ENCODE results near the gene ANXA8L1. TPM values are rescaled to one million over a fixed set of nuclear protein-coding genes. Genes with fewer than 3 reads are reported as not detected.
"Not testable (repeated sequence)": the region's sequence is repeated elsewhere in the genome, so short reads cannot be mapped to it uniquely, and the experiment has no call there.

The ANXA8L1 gene
- total RNA-seq, 1 experiment from 2014 or later = 0.57 TPM

DNA sequence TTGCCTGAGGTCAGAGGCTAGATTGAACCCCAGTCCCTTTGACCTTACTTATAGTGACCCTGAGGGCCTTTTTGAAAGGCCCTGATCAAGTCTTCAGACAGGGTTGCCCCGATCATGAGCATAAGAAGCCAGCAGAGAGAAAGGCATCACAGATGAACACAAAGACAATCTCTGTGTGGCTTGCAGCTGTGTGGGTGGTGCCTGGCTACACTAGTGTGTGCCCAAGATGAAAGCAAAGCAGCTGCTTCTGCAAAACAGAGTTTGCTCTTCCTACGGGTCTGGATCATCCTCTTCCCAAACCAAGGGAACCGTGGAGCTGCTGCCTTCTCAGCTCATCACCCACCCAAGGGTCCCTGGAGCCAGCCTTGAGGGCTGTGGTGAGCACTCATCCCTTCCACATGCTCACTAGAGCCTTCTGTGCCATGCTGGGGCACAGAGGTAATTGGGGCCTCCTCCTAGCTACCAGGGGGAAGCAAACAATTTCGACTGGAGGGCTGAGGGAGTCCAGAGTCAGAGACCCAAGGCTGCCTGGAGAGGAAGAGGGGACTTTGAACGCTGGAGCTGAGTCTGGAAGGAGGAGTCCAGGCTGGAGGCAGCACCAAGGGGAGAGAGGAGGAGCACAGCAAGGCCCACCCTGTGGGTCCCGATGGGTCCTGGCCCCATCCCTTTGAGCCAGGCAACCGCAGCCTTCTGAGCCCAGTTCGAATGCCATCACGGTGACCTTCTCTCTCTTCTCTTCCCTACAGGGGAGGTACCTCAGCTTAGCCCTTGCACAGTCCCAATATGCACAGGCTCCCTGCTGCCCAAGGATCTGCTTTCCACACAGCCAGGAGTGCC lies 46.5 kb upstream of the ANXA8L1 start:
- Mint-ChIP-seq H3K27me3 (ENCODE audit: unreplicated experiment) (peaks cover 66% of the 10 kb centered on the region), H3K27ac (ENCODE audit: unreplicated experiment) (no peak overlapping the region), H3K4me1 (ENCODE audit: low read depth, unreplicated experiment) (peaks cover 14% of the 10 kb centered on the region), H3K4me3 (ENCODE audit: low read depth, unreplicated experiment) (no peak overlapping the region), H3K9me3 (ENCODE audit: low read depth, unreplicated experiment) (no peaks in the 10 kb centered on the region), H3K36me3 (ENCODE audit: insufficient read depth, unreplicated experiment) (no peaks in the 10 kb centered on the region)
- no TSS peak for BruUV-seq (replicated peaks)
- CTCF ChIA-PET = no interaction called here
- TF ChIP-seq, protein P1, sequence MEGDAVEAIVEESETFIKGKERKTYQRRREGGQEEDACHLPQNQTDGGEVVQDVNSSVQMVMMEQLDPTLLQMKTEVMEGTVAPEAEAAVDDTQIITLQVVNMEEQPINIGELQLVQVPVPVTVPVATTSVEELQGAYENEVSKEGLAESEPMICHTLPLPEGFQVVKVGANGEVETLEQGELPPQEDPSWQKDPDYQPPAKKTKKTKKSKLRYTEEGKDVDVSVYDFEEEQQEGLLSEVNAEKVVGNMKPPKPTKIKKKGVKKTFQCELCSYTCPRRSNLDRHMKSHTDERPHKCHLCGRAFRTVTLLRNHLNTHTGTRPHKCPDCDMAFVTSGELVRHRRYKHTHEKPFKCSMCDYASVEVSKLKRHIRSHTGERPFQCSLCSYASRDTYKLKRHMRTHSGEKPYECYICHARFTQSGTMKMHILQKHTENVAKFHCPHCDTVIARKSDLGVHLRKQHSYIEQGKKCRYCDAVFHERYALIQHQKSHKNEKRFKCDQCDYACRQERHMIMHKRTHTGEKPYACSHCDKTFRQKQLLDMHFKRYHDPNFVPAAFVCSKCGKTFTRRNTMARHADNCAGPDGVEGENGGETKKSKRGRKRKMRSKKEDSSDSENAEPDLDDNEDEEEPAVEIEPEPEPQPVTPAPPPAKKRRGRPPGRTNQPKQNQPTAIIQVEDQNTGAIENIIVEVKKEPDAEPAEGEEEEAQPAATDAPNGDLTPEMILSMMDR (IDR thresholded peaks at IDR 0.05; ENCODE audit: unreplicated experiment) = no peak
- intact Hi-C loops (cut with micrococcal nuclease; ENCODE audit: unreplicated experiment) = no loop called here
- no peak for DNase-seq

DNA sequence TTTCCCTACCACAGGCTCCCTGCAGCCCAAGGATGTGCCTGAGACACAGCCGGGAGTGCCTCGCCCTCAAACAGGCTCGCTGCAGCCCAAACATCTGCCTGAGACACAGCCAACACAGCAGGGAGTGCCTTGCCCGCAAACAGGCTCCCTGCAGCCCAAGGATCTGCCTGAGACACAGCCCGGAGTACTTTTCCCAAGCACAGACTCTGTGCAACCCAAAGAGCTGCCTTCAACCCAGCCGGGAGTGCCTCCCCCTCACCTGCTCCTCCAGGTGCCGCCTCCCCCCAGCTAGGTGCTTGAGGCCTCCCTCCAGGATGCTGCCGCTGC lies 45.9 kb upstream of the ANXA8L1 start:
- Mint-ChIP-seq H3K9me3 (ENCODE audit: low read depth, unreplicated experiment) (no peaks in the 10 kb centered on the region), H3K4me3 (ENCODE audit: low read depth, unreplicated experiment) (no peak overlapping the region), H3K4me1 (ENCODE audit: low read depth, unreplicated experiment) (peaks cover 14% of the 10 kb centered on the region), H3K27ac (ENCODE audit: unreplicated experiment) (no peak overlapping the region), H3K36me3 (ENCODE audit: insufficient read depth, unreplicated experiment) (no peaks in the 10 kb centered on the region), H3K27me3 (ENCODE audit: unreplicated experiment) (peaks cover 66% of the 10 kb centered on the region)
- DNase-seq = no peak
- intact Hi-C loops (cut with micrococcal nuclease; ENCODE audit: unreplicated experiment) = no loop called here
- no TSS peak for BruUV-seq (replicated peaks)
- CTCF ChIA-PET = no interaction called here
- TF ChIP-seq, protein P1 (IDR thresholded peaks at IDR 0.05; ENCODE audit: unreplicated experiment) = no peak

- CTCF ChIA-PET = no interaction called here
- peaks cover 66% of the 10 kb centered on the region for H3K27me3 Mint-ChIP-seq (ENCODE audit: unreplicated experiment)
- TF ChIP-seq, protein P1 (IDR thresholded peaks at IDR 0.05; ENCODE audit: unreplicated experiment) = no peak
- no peak overlapping the region for H3K4me3 Mint-ChIP-seq (ENCODE audit: low read depth, unreplicated experiment)
- intact Hi-C loops (cut with micrococcal nuclease; ENCODE audit: unreplicated experiment) = no loop called here
- H3K36me3 Mint-ChIP-seq (ENCODE audit: insufficient read depth, unreplicated experiment) = no peaks in the 10 kb centered on the region
- peaks cover 4% of the 10 kb centered on the region for H3K4me1 Mint-ChIP-seq (ENCODE audit: low read depth, unreplicated experiment)
- no TSS peak for BruUV-seq (replicated peaks)
- H3K9me3 Mint-ChIP-seq (ENCODE audit: low read depth, unreplicated experiment) = no peaks in the 10 kb centered on the region
- DNase-seq = no peak
- no peak overlapping the region for H3K27ac Mint-ChIP-seq (ENCODE audit: unreplicated experiment)
Measured at GRCh38 chr10:46330894-46331293, 44.7 kb upstream of the ANXA8L1 start.

- H3K9me3 Mint-ChIP-seq (ENCODE audit: low read depth, unreplicated experiment); H3K27me3 Mint-ChIP-seq (ENCODE audit: unreplicated experiment); H3K4me1 Mint-ChIP-seq (ENCODE audit: low read depth, unreplicated experiment); H3K36me3 Mint-ChIP-seq (ENCODE audit: insufficient read depth, unreplicated experiment); intact Hi-C loops (cut with micrococcal nuclease; ENCODE audit: unreplicated experiment); CTCF ChIA-PET; BruUV-seq (replicated peaks); H3K27ac Mint-ChIP-seq (ENCODE audit: unreplicated experiment); H3K4me3 Mint-ChIP-seq (ENCODE audit: low read depth, unreplicated experiment); DNase-seq: not testable (repeated sequence)
Measured at GRCh38 chr10:46365484-46365883, 10.1 kb upstream of the ANXA8L1 start.

DNA sequence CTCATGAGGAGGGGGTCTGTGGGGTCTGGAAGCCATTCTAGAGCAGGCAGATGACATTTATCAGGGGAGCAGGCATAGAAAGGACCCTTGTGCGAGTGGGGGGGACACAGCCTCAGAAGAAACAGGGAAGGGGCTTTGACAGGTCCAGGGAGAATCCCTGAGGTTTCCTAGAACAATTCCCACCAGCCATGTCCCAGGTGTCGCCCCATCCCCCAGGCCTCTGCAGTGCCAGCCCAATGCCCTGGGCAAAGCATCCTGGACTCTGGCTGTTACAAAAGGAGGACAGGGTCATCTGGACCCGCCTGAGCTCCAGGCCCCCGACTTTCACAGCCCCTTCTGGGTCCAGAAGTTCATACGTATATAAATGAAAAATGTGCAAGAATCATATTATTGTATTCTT lies 8.4 kb upstream of the ANXA8L1 start:
- CTCF ChIA-PET; H3K36me3 Mint-ChIP-seq (ENCODE audit: insufficient read depth, unreplicated experiment); H3K27ac Mint-ChIP-seq (ENCODE audit: unreplicated experiment); BruUV-seq (replicated peaks); DNase-seq; H3K9me3 Mint-ChIP-seq (ENCODE audit: low read depth, unreplicated experiment); H3K4me1 Mint-ChIP-seq (ENCODE audit: low read depth, unreplicated experiment); H3K4me3 Mint-ChIP-seq (ENCODE audit: low read depth, unreplicated experiment); H3K27me3 Mint-ChIP-seq (ENCODE audit: unreplicated experiment); intact Hi-C loops (cut with micrococcal nuclease; ENCODE audit: unreplicated experiment): not testable (repeated sequence)

DNA sequence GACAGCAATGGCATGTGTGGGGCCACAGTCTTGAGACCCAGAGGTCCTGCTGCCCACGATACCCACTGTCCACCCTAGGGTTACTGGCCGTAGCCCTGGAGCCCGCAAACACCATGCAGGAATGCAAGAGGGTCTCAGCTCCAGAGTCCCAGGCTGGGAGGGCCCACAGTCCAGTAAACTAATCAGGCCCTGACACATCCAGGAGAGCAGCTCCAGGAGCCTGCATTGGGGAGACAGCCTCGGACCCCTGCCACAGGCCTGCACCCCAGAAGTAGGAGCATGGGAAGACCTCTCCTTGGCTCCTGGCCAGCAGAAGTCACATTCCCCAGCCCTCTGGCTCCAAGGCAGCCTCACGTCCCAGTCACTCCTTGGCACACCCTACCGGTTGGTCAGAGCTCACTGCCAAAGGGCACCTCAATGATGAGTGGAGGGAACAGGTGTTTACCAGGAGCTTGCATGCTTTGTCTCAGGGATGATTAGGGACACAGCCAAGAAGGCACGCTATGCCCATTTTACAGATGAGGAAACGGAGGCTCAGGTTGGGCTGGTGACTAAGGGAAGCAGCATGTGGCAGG lies 7.8 kb upstream of the ANXA8L1 start:
- H3K27ac Mint-ChIP-seq (ENCODE audit: unreplicated experiment); H3K4me3 Mint-ChIP-seq (ENCODE audit: low read depth, unreplicated experiment); H3K36me3 Mint-ChIP-seq (ENCODE audit: insufficient read depth, unreplicated experiment); BruUV-seq (replicated peaks); H3K4me1 Mint-ChIP-seq (ENCODE audit: low read depth, unreplicated experiment); H3K27me3 Mint-ChIP-seq (ENCODE audit: unreplicated experiment); intact Hi-C loops (cut with micrococcal nuclease; ENCODE audit: unreplicated experiment); CTCF ChIA-PET; H3K9me3 Mint-ChIP-seq (ENCODE audit: low read depth, unreplicated experiment): not testable (repeated sequence)
- peak; percentile 39 for DNase-seq

GRCh38 chr10:46368956-46369355 lies 6.6 kb upstream of the ANXA8L1 start:
- intact Hi-C loops (cut with micrococcal nuclease; ENCODE audit: unreplicated experiment) = not testable (repeated sequence)

DNA sequence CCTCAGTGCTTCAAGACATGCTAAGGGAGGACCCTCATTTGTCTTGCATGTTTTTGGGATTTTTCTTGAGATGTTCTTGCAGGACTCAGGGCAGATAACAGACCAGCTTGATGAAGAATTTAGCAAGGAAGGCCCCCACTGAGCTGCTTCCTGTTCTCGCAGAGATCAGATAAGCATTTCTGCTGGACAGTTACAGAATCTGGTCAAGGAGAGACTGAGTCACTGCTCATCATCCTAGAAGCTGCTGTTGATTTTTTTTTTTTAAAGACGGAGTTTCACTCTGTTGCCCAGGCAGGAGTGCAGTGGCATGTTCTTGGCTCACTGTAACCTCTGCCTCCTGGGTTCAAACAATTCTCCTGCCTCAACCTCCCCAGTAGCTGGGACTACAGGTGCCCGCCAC lies 1.2 kb upstream of the ANXA8L1 start:
- H3K27me3 Mint-ChIP-seq (ENCODE audit: unreplicated experiment); H3K4me1 Mint-ChIP-seq (ENCODE audit: low read depth, unreplicated experiment); H3K9me3 Mint-ChIP-seq (ENCODE audit: low read depth, unreplicated experiment); H3K4me3 Mint-ChIP-seq (ENCODE audit: low read depth, unreplicated experiment); H3K27ac Mint-ChIP-seq (ENCODE audit: unreplicated experiment); intact Hi-C loops (cut with micrococcal nuclease; ENCODE audit: unreplicated experiment); H3K36me3 Mint-ChIP-seq (ENCODE audit: insufficient read depth, unreplicated experiment); BruUV-seq (replicated peaks); DNase-seq; CTCF ChIA-PET: not testable (repeated sequence)

More at GRCh38 chr10:46368956-46369355, 6.6 kb upstream of the ANXA8L1 start:
- DNase-seq; H3K27ac Mint-ChIP-seq (ENCODE audit: unreplicated experiment); H3K27me3 Mint-ChIP-seq (ENCODE audit: unreplicated experiment); BruUV-seq (replicated peaks); H3K36me3 Mint-ChIP-seq (ENCODE audit: insufficient read depth, unreplicated experiment); CTCF ChIA-PET; H3K4me1 Mint-ChIP-seq (ENCODE audit: low read depth, unreplicated experiment); H3K4me3 Mint-ChIP-seq (ENCODE audit: low read depth, unreplicated experiment); H3K9me3 Mint-ChIP-seq (ENCODE audit: low read depth, unreplicated experiment): not testable (repeated sequence)
